Measurements from ENCODE around the gene BTNL2.
"Not testable (repeated sequence)": the region's sequence is repeated elsewhere in the genome, so short reads cannot be mapped to it uniquely, and the experiment has no call there.

DNA sequence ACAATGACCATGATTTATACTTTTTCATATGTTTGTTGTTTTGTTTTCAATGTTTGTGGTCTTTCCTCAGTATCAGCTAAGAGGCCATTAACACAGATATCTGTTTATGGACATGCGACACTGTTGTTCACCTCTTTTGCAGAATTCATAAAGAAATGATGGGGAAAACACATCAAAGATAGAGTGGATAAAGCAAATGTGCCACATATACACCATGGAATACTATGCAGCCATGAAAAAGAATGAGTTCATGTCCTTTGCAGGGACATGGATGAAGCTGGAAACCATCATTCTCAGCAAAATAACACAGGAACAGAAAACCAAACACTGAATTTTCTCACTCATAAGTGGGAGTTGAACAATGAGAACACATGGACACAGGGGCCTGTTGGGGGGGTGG is 27.0 kb upstream of the BTNL2 start:
- TF ChIP-seq EZH2 (optimal IDR thresholded peaks at IDR 0.05; ENCODE audit: low read depth, low read length); EZH2phosphoT487 (IDR thresholded peaks at IDR 0.05; ENCODE audit: low read length): not testable (repeated sequence)
- TF ChIP-seq, protein P1, sequence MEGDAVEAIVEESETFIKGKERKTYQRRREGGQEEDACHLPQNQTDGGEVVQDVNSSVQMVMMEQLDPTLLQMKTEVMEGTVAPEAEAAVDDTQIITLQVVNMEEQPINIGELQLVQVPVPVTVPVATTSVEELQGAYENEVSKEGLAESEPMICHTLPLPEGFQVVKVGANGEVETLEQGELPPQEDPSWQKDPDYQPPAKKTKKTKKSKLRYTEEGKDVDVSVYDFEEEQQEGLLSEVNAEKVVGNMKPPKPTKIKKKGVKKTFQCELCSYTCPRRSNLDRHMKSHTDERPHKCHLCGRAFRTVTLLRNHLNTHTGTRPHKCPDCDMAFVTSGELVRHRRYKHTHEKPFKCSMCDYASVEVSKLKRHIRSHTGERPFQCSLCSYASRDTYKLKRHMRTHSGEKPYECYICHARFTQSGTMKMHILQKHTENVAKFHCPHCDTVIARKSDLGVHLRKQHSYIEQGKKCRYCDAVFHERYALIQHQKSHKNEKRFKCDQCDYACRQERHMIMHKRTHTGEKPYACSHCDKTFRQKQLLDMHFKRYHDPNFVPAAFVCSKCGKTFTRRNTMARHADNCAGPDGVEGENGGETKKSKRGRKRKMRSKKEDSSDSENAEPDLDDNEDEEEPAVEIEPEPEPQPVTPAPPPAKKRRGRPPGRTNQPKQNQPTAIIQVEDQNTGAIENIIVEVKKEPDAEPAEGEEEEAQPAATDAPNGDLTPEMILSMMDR (IDR thresholded peaks at IDR 0.05; ENCODE audit: low read length), result not testable (repeated sequence)
